ENCODE results near the gene RNASE2. TPM values are rescaled to one million over a fixed set of nuclear protein-coding genes. Genes with fewer than 3 reads are reported as not detected.
"Not testable (repeated sequence)": the region's sequence is repeated elsewhere in the genome, so short reads cannot be mapped to it uniquely, and the experiment has no call there.

RNASE2 gene
- total RNA-seq (1 to 10 TPM in 1 of 2 donors, under 1 TPM in 1; 0.50 to 5.8 TPM), polyA plus RNA-seq (ENCODE audit: insufficient read length in 2 of 2) (1 to 10 TPM in 1 of 2 donors, under 1 TPM in 1; 0.90 to 1.1 TPM)
- long read RNA-seq, donor 1: 0 reads
- long read RNA-seq, donor 2: 0 reads
- long read RNA-seq, donor 3, partial matches to known transcripts: 0 of 2 reads
- long read RNA-seq, donor 3, other reads (novel, unspliced or antisense): 0 of 2 reads
- long read RNA-seq, donor 4, partial matches to known transcripts: 0 of 3 reads
- long read RNA-seq, donor 4, other reads (novel, unspliced or antisense): 0 of 3 reads

DNA sequence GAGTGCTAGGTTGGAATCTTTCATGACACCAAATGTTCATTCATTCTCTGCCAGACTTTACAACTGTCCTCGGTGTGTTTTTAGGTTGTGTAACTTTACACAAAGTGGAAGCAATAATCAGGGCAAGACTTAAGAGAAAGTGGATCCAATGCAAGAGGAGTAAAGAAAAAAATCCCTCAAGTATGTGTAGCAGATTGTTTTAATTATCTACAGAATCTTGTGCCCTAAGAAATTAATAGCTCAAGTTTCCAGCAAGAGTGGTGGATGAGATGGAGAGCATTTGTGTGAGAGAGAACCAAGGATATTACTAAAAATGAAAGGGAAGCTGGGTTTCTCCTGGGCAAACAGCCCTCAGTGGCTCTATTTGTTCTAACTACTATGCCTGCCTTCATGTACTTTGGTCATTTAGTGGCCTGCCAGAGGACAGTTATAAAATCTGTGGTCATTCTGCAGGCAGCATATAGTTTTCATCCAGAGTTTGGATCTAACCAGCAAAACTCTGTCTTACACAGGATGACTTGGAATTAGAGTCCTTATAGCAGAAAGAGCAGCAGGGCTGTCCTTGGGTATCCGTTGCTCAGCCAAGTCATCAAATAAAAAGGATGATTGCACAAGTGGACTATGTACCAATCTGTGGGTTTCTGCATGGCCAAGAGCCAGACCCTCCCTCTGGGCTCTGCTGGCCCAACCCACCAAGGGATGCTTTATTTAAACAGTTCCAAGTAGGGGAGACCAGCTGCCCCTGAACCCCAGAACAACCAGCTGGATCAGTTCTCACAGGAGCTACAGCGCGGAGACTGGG, at the start of gene RNASE2:
RNASE2 (plus strand) TSS at position 752 of the 802 bp plus-strand sequence. CDS start 285 bp downstream, outside the sequence.
- H3K27ac ChIP-seq (ENCODE audit: low read depth, low read length); DNase-seq (ENCODE audit: low read depth in 4 of 6, low spot score in 6 of 6): not testable (repeated sequence)
- WGBS (ENCODE audit: insufficient coverage): 67% methylated on average over 3 of the region's 4 CpGs

GRCh38 chr14:20905676-20906075, 49.6 kb upstream of the RNASE2 start:
- H3K4me3 ChIP-seq (ENCODE audit: low read depth, low read length): no peak overlapping the region
- H3K27me3 ChIP-seq (ENCODE audit: control insufficient read depth, insufficient read depth, low read length): no peaks in the 10 kb centered on the region
- no peaks in the 10 kb centered on the region for H3K36me3 ChIP-seq (ENCODE audit: control insufficient read depth, insufficient read depth, low read length)
- WGBS (ENCODE audit: insufficient coverage): no CpG with 5 or more reads among the region's 2 CpGs
- H3K4me1 ChIP-seq (ENCODE audit: control insufficient read depth, insufficient read depth, low read length): no peaks in the 10 kb centered on the region
- no peak for DNase-seq (ENCODE audit: low read depth in 4 of 6, low spot score in 6 of 6)
- H3K27ac ChIP-seq (ENCODE audit: low read depth, low read length): no peak overlapping the region
- no peaks in the 10 kb centered on the region for H3K9me3 ChIP-seq (ENCODE audit: control insufficient read depth, insufficient read depth, low read length)

More for the DNA sequence above, at the start of gene RNASE2:
- not testable (repeated sequence) for H3K4me3 ChIP-seq (ENCODE audit: low read depth, low read length); H3K27me3 ChIP-seq (ENCODE audit: control insufficient read depth, insufficient read depth, low read length); H3K9me3 ChIP-seq (ENCODE audit: control insufficient read depth, insufficient read depth, low read length); H3K4me1 ChIP-seq (ENCODE audit: control insufficient read depth, insufficient read depth, low read length); H3K36me3 ChIP-seq (ENCODE audit: control insufficient read depth, insufficient read depth, low read length)

- no peak overlapping the region for H3K4me3 ChIP-seq (ENCODE audit: low read depth, low read length)
- no CpG with 5 or more reads among the region's 1 CpG for WGBS (ENCODE audit: insufficient coverage)
These were observed 48.1 kb upstream of the RNASE2 start for GRCh38 chr14:20907214-20907613.

GRCh38 chr14:20910822-20911221, 44.5 kb upstream of the RNASE2 start:
- H3K36me3 ChIP-seq (ENCODE audit: control insufficient read depth, insufficient read depth, low read length); H3K4me1 ChIP-seq (ENCODE audit: control insufficient read depth, insufficient read depth, low read length); H3K9me3 ChIP-seq (ENCODE audit: control insufficient read depth, insufficient read depth, low read length); H3K27me3 ChIP-seq (ENCODE audit: control insufficient read depth, insufficient read depth, low read length); DNase-seq (ENCODE audit: low read depth in 4 of 6, low spot score in 6 of 6); H3K27ac ChIP-seq (ENCODE audit: low read depth, low read length); H3K4me3 ChIP-seq (ENCODE audit: low read depth, low read length): not testable (repeated sequence)
- WGBS (ENCODE audit: insufficient coverage): 84% methylated on average over 12 of the region's 14 CpGs

More at GRCh38 chr14:20907214-20907613, 48.1 kb upstream of the RNASE2 start:
- Histone ChIP-seq H3K4me1 (ENCODE audit: control insufficient read depth, insufficient read depth, low read length) (no peaks in the 10 kb centered on the region), H3K27ac (ENCODE audit: low read depth, low read length) (no peak overlapping the region), H3K27me3 (ENCODE audit: control insufficient read depth, insufficient read depth, low read length) (no peaks in the 10 kb centered on the region), H3K36me3 (ENCODE audit: control insufficient read depth, insufficient read depth, low read length) (no peaks in the 10 kb centered on the region), H3K9me3 (ENCODE audit: control insufficient read depth, insufficient read depth, low read length) (no peaks in the 10 kb centered on the region)
- DNase-seq (ENCODE audit: low read depth in 4 of 6, low spot score in 6 of 6): no peak

- H3K4me3 ChIP-seq (ENCODE audit: low read depth, low read length); H3K4me1 ChIP-seq (ENCODE audit: control insufficient read depth, insufficient read depth, low read length); H3K9me3 ChIP-seq (ENCODE audit: control insufficient read depth, insufficient read depth, low read length); H3K36me3 ChIP-seq (ENCODE audit: control insufficient read depth, insufficient read depth, low read length); H3K27me3 ChIP-seq (ENCODE audit: control insufficient read depth, insufficient read depth, low read length); DNase-seq (ENCODE audit: low read depth in 4 of 6, low spot score in 6 of 6); H3K27ac ChIP-seq (ENCODE audit: low read depth, low read length): not testable (repeated sequence)
- WGBS (ENCODE audit: insufficient coverage): 77% methylated on average over 3 of the region's 11 CpGs
These were observed 36.1 kb upstream of the RNASE2 start for GRCh38 chr14:20919038-20919756.

DNA sequence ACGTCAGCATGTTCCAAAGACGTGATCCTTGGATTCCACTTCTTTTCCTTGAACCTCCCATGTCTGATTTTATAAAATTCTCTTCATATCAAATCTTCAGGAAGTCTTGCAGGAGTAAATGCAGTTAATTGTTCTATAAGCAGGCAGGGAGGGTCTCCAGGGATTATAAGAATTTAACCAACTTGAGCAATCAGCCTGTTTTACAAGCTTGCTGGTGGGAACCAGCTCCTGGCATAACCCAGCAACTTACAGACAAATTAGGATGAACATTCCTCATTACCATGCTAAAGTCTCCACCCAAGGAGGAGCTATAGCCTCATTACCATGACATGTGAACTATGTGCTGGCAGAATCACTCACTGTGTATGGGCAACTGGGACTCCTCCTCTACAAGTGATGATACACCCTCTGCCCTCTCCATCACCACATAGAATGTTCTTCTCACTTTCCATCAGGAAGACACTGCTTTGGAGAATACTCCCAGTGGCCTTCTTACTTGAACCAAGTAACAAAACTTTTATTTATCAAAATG, 31.5 kb upstream of the RNASE2 start:
- not testable (repeated sequence) for DNase-seq (ENCODE audit: low read depth in 4 of 6, low spot score in 6 of 6); H3K27me3 ChIP-seq (ENCODE audit: control insufficient read depth, insufficient read depth, low read length); H3K36me3 ChIP-seq (ENCODE audit: control insufficient read depth, insufficient read depth, low read length); H3K4me3 ChIP-seq (ENCODE audit: low read depth, low read length); H3K27ac ChIP-seq (ENCODE audit: low read depth, low read length); H3K4me1 ChIP-seq (ENCODE audit: control insufficient read depth, insufficient read depth, low read length); H3K9me3 ChIP-seq (ENCODE audit: control insufficient read depth, insufficient read depth, low read length)
- no CpG with 5 or more reads among the region's 2 CpGs for WGBS (ENCODE audit: insufficient coverage)

DNA sequence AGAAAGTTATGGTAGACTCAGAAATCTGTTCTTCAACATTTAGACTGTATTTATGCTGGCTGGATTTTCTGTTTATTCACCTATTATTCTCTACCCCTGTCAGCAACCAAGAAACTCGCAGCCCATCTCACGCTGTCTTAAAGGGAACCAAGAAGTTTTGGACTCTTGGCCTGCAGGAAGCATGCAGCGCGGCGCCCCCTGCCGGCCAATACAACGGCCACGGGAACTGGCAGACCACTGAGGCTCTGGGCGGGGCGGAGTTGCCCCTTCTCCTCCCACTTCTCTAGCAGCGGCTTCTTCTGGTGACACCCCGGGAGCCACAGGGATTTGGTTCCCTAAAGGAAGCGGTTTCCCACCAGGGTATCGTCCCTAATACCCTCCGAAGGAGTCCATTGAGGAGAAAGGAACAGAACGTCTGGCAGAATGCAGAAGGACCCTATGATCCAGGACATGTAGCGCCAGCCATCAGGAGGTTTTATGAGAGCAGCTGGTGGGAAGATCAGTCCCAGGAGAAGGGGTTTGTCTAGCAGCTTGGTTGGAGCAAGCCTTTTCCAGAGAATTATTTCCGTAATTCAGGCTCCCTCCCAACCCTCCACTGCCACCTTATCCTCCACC, 21.0 kb upstream of the RNASE2 start:
- H3K27ac ChIP-seq (ENCODE audit: low read depth, low read length): no peak overlapping the region
- DNase-seq (ENCODE audit: low read depth in 4 of 6, low spot score in 6 of 6): peak in 2 of 6 donors; percentile 1 to 4
- WGBS (ENCODE audit: insufficient coverage): 18% methylated on average over 14 of the region's 18 CpGs
- H3K27me3 ChIP-seq (ENCODE audit: control insufficient read depth, insufficient read depth, low read length): no peaks in the 10 kb centered on the region
- no peaks in the 10 kb centered on the region for H3K4me1 ChIP-seq (ENCODE audit: control insufficient read depth, insufficient read depth, low read length)
- no peak overlapping the region for H3K4me3 ChIP-seq (ENCODE audit: low read depth, low read length)
- H3K36me3 ChIP-seq (ENCODE audit: control insufficient read depth, insufficient read depth, low read length): no peaks in the 10 kb centered on the region
- no peaks in the 10 kb centered on the region for H3K9me3 ChIP-seq (ENCODE audit: control insufficient read depth, insufficient read depth, low read length)

DNA sequence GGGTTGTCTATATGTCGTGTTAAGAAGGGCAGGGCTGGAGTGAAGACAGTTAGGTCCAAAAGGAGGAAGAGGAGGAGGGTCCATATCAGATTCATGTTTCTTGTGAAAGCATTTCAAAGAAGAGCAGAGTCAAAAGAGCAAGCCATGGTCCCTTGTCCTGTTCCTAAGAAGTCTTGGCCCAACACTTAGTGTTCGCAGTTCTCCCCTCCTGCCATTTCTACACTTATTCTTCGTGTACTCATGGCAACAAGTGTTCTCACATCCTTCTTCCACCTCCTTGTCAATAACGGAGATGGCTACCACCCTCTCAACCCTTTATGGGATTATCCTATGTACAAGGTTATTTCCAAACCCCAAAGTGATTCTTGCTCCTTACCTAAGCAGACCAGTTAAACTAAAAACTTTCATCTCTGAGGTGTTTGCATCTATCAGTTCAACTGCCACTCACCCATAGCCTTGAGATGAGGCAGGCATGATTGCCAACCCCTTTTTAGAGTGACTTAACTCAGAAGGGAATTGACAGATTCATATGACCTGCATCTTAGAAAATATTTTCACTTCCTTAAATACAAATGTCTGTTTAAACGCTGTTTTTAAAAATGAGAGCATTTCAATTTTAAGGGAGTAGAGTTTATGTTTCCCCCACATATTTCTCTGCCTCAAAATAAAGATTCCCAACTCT, 19.8 kb upstream of the RNASE2 start:
- Histone ChIP-seq H3K27me3 (ENCODE audit: control insufficient read depth, insufficient read depth, low read length) (no peaks in the 10 kb centered on the region), H3K36me3 (ENCODE audit: control insufficient read depth, insufficient read depth, low read length) (no peaks in the 10 kb centered on the region), H3K4me3 (ENCODE audit: low read depth, low read length) (no peak overlapping the region), H3K4me1 (ENCODE audit: control insufficient read depth, insufficient read depth, low read length) (no peaks in the 10 kb centered on the region), H3K27ac (ENCODE audit: low read depth, low read length) (no peak overlapping the region), H3K9me3 (ENCODE audit: control insufficient read depth, insufficient read depth, low read length) (no peaks in the 10 kb centered on the region)
- WGBS (ENCODE audit: insufficient coverage): 78% methylated on average over 3 of the region's 5 CpGs
- no peak for DNase-seq (ENCODE audit: low read depth in 4 of 6, low spot score in 6 of 6)

- H3K27me3 ChIP-seq (ENCODE audit: control insufficient read depth, insufficient read depth, low read length); DNase-seq (ENCODE audit: low read depth in 4 of 6, low spot score in 6 of 6); H3K9me3 ChIP-seq (ENCODE audit: control insufficient read depth, insufficient read depth, low read length); H3K36me3 ChIP-seq (ENCODE audit: control insufficient read depth, insufficient read depth, low read length); H3K4me3 ChIP-seq (ENCODE audit: low read depth, low read length); H3K27ac ChIP-seq (ENCODE audit: low read depth, low read length); H3K4me1 ChIP-seq (ENCODE audit: control insufficient read depth, insufficient read depth, low read length): not testable (repeated sequence)
- 69% methylated on average over 2 of the region's 6 CpGs for WGBS (ENCODE audit: insufficient coverage)
These were observed 10.1 kb upstream of the RNASE2 start for GRCh38 chr14:20945146-20945545.

All from spinal cord (tissue), 10 donors.